Stimulated activated CD4-positive, alpha-beta T cell treated with anti-CD3 and anti-CD28 coated beads, TNF-alpha, amount 100 ng/mL, for 1 hour (primary cell): ENCODE results near the gene KLHDC3.
"Not testable (repeated sequence)": the region's sequence is repeated elsewhere in the genome, so short reads cannot be mapped to it uniquely, and the experiment has no call there.

ENCODE experiments used
- DNase-seq, 3 donors: peaks; one replicate each; pipeline ENCODE4 v3.0.0-alpha.2; 2020; ENCODE audit warnings: low read depth in 3 of 3, low spot score in 1 of 3

The KLHDC3 gene

GRCh38 chr6:42987533-42988451 is 26.3 kb upstream of the KLHDC3 start:
- no peak for DNase-seq

DNA sequence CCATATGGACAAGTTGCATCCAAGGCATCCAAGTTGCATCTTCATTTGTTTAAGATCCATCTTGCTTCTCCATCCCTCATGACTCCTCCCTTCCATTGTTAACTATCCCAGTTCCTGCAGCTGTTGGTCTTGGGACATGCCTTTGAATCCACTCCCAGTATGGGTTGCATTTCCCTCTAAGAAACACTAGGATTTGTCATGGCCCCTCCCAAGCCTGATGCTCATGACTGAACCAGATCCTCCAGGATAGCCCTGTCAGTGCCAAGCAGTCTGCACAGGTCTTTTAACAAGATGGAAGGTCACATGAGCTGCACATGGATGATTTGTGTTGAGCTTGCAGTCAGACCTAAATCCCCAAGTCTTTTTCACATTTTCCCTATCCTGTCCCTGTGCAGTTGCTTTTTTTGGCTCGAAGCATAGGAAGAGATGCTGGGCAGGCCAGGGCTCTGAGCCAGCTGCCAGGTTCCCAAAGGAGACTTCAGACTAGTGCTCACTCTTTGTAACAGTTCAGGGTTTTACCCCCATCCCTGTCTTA is 25.5 kb upstream of the KLHDC3 start:
- DNase-seq, result no peak

DNA sequence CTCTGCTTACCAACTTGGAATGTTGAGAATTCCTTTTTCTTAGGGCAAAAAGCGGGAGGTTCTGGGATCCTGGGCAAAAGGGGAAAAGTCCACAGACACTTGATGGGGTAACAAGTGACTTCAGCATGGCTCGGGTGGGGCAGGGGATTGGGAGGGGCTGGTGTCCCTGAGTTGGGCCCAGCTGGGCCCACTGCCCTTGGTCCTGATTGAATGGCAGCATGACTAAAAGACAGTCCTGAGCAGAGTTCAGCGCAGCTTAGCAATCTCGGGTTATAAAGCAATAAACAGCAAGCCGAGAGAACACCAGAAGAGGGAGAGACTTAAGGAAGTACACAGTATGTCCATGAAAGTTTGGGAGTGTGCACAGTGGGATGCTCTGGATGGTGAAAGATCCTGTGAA is 24.1 kb upstream of the KLHDC3 start:
- no peak for DNase-seq

DNA sequence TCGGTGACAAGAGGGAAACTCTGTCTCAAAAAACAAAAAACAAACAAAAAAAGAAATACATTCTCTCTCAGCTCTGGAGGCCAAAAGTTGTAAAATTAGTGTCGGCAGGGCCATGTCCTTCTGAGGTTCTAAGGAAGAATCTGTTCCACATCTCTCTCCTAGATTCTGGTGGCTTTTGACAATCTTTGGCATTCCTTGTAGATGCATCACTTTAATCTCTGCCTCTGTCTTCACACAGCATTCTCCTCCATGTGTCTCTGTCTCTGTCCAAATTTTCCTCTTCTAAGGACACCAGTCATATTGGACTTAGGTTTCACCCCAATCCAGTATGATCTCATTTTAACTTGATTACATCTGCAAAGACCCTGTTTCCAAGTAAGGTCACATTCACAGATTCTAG is 20.6 kb upstream of the KLHDC3 start:
- no peak for DNase-seq

DNA sequence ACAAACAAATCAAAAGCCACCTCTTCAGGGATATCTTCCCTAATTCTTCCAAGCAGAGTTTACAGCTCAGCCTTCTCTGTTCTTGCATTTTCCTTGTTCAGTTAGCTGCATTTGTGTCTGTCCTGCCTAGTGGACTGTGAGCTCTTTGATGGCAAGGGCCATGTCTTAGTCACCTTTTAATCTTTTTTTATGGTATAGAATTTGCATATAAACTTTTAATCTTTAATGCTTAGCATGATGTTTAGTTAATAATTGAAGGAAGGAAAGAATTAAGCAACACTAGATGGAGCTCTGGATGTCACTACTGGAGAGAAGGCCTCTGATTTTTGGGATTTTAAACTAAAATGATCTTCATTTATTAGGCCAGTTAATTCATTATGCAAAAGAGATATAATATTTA is 17.5 kb upstream of the KLHDC3 start:
- DNase-seq, result no peak

- DNase-seq, result not testable (repeated sequence)
These were observed 15.8 kb upstream of the KLHDC3 start for GRCh38 chr6:42998205-42998604.

DNA sequence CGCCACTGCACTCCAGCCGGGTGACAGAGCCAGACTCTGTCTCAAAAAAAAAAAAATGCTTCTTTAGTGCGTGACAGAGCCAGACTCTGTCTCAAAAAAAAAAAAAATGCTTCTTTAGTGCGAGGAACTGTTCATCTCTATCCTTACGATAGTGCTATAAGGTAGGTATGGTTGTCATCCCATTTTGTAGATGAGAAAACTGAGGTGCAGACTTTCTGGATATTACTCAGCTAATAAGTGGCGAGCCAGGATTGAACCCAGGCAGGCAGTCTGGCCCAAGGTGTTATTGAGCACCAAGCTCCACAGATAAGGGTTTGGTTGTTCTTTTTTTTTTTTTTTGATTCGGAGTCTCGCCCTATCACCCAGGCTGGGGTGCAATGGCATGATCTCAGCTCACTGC is 12.2 kb upstream of the KLHDC3 start:
- DNase-seq, result no peak

GRCh38 chr6:43005844-43006243 is 8.2 kb upstream of the KLHDC3 start:
- no peak for DNase-seq

DNA sequence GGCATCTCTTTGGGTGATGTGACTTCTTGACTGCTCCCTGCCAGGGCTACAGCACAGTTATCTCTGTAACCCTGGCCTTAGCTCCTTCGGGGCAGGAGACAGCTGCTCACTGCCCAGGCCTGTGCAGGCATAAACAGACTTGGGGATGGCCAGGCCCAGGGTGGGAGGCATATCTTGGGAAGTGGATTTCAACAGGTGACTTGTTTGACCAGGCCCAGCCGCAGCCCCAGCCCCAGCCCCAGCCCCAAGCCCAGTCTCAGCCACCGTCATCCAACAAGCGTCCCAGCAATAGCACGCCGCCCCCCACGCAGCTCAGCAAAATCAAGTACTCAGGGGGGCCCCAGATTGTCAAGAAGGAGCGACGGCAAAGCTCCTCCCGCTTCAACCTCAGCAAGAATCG is 7.8 kb upstream of the KLHDC3 start:
- DNase-seq, result no peak

DNA sequence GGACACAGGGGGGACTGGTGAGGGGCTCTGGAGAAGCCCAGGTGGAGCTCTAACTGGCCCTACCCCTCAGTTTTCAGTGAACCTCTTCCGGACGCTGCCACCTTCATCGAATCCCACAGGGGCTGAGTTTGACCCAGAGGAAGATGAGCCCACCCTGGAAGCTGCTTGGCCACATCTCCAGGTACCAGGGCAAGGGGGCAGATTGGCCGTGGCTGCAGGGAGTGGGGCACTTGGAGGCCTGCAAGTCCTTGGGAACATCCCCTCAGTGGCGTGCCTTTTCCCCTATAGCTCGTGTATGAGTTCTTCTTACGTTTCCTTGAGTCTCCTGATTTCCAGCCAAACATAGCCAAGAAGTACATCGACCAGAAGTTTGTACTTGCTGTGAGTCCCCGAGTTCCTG is 6.9 kb upstream of the KLHDC3 start:
- DNase-seq, result no peak

- DNase-seq, result no peak
These were observed 4.9 kb upstream of the KLHDC3 start for GRCh38 chr6:43009124-43009523.

GRCh38 chr6:43011207-43011606 is 2.8 kb upstream of the KLHDC3 start:
- no peak for DNase-seq

GRCh38 chr6:43012364-43012763 is 1.7 kb upstream of the KLHDC3 start:
- no peak for DNase-seq

DNA sequence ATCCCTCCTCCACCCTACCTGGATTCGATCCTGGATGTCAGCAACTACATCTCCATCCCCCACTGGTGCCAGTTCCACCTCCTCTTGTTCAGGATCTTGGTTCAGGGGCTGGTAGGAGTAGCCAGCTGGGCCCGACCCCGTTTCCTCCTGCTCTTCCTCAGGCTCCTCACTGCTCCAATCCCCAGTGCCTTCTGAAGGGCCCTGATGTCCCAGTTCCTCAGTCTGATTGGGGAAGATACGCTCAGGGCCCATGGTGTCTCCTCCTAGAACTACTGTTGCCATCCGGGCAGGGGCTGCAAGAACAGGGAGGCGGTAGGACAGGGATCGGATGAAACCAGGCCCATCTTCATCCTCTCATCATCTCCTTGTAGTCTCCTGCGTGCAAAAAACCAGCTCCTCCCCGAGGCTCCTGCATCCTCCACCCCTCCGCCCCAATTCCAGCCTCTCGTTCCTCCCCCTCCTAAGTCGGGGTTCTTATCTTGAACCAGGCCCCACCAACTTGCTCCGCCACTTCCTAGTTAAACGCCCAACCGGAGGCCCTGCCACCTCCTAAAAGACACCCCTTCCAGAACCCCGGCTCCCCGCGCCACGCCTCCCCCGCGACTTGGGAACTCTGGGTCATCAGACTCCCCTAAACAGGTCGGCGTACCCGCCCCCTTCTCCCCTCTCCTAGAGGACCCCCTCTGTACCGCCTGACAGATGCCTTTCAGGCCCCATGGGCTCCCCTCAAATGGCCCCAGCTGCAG is 779 bp upstream of the KLHDC3 start:
- DNase-seq, result no peak

- DNase-seq, result no peak
These were observed 423 bp downstream of the KLHDC3 start for GRCh38 chr6:43014434-43014909.

- DNase-seq, result no peak
These were observed 2.3 kb downstream of the KLHDC3 start for GRCh38 chr6:43016176-43016942.

DNA sequence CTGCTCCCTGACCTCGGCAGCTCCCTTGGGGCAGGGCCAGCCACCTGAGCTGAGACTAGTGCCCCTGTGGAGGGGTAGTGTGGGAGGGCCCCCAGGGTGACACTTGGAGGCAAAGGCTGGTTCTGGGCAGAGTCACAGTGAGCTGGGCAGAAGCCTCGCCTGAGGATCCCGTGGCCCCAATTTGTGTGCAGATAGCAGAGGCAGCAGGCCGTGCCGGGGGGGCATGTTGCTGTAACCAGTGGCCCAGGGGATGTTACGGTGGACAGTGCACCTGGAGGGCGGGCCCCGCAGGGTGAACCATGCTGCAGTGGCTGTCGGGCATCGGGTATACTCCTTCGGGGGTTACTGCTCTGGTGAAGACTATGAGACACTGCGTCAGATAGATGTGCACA is 2.9 kb downstream of the KLHDC3 start:
- no peak for DNase-seq

DNA sequence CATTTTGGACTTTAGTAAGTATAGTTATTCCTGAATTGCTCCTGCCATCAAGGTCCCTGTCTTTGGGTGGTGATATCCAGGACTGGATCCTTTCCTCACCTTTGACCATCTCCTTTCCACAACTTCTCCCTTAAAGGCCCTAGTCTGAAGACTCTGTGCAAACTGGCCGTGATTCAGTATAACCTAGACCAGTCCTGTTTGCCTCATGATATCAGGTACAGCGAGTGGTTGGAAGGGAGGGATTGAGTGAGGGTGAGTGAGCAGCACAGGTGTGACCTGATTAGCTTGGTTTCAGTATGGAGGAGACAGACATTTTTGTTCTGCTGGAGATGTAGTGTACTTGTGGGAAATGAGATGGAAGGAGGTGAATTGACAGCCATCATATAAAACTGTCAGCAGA is 5.1 kb downstream of the KLHDC3 start:
- no peak for DNase-seq

- no peak for DNase-seq
These were observed 6.1 kb downstream of the KLHDC3 start for GRCh38 chr6:43020052-43020705.

GRCh38 chr6:43020847-43021246 is 6.8 kb downstream of the KLHDC3 start:
- DNase-seq, result no peak
